PC-3 (cell line): Measurements from ENCODE around the gene CCNG2. TPM values are rescaled to one million over a fixed set of nuclear protein-coding genes. Genes with fewer than 3 reads are reported as not detected.

ENCODE experiments used
- ATAC-seq: fragments of 200-7000 bp; cut with Tn5 transposase; 2 replicates; pipeline ENCODE4 v1.9.1; 2020; ENCODE audit warnings: mild to moderate bottlenecking, moderate library complexity
- Bru-seq: library from RNA; stranded (reverse); fragments of 400-500 nt; gene quantifications from one replicate; lab custom pipeline; 2021; lab: Mats Ljungman, UMichigan
- BruChase-seq, 2 experiments: library from RNA; stranded (reverse); fragments of 400-500 nt; gene quantifications; one replicate each; lab custom pipeline; 2021; lab: Mats Ljungman, UMichigan
- BruUV-seq: library from RNA; stranded (reverse); fragments of 400-500 nt; replicated peaks from 2 replicates; lab custom pipeline; 2021; lab: Mats Ljungman, UMichigan
- CTCF ChIA-PET: fragments of 300-600 bp; sonication (Branson Sonifier 250); formaldehyde crosslinking; loops from one replicate; lab custom pipeline; 2022; ENCODE audit warnings: antibody characterized with exemption; lab: Charles Lee
- POLR2A ChIA-PET: fragments of 300-600 bp; sonication (Branson Sonifier 250); formaldehyde crosslinking; loops from one replicate; lab custom pipeline; 2022; ENCODE audit warnings: antibody characterized with exemption; ENCODE audit not compliant: unreplicated experiment; lab: Charles Lee
- DNase-seq: peaks from one replicate; pipeline ENCODE4 v3.0.0-alpha.2; 2015
- H2AFZ ChIP-seq: fragments of 300-600 bp; sonication (generic); 2 replicates; pipeline ENCODE4 v1.6.0; 2016; ENCODE audit warnings: antibody characterized with exemption, low read length
- H3F3A ChIP-seq: fragments of 300-600 bp; sonication (generic); one replicate; pipeline ENCODE4 v1.6.0; 2017; ENCODE audit warnings: antibody characterized with exemption, low read length, control low read depth, mild to moderate bottlenecking; ENCODE audit not compliant: unreplicated experiment
- H3K27ac ChIP-seq: fragments of 300-600 bp; sonication (generic); 2 replicates; pipeline ENCODE4 v1.5.1; 2016; ENCODE audit warnings: mild to moderate bottlenecking, low read length
- H3K27me3 ChIP-seq: fragments of 300-600 bp; sonication (generic); 2 replicates; pipeline ENCODE4 v1.6.1; 2016; ENCODE audit warnings: low read length, mixed read lengths
- H3K36me3 ChIP-seq: fragments of 300-600 bp; sonication (generic); 2 replicates; pipeline ENCODE4 v1.6.1; 2016; ENCODE audit warnings: low read depth, mixed run types, low read length, mixed read lengths
- H3K4me1 ChIP-seq: fragments of 300-600 bp; sonication (generic); 2 replicates; pipeline ENCODE4 v1.5.1; 2016; ENCODE audit warnings: low read length; ENCODE audit not compliant: insufficient read depth
- H3K4me2 ChIP-seq: fragments of 300-600 bp; sonication (generic); 2 replicates; pipeline ENCODE4 v1.6.0; 2016; ENCODE audit warnings: low read length
- H3K4me3 ChIP-seq: fragments of 300-600 bp; sonication (generic); 2 replicates; pipeline ENCODE4 v1.5.1; 2016; ENCODE audit warnings: mild to moderate bottlenecking, low read length, mixed read lengths
- H3K79me2 ChIP-seq: fragments of 300-600 bp; sonication (generic); 2 replicates; pipeline ENCODE4 v1.6.1; 2017; ENCODE audit warnings: low read length, mixed read lengths
- H3K9ac ChIP-seq: fragments of 300-600 bp; sonication (generic); 2 replicates; pipeline ENCODE4 v1.6.0; 2016; ENCODE audit warnings: mild to moderate bottlenecking, low read length
- H3K9me2 ChIP-seq: fragments of 300-600 bp; sonication (generic); replicated peaks from 2 replicates; pipeline ENCODE4 v1.6.1; 2016; ENCODE audit warnings: mixed run types, low read length, mixed read lengths
- H3K9me3 ChIP-seq: fragments of 300-600 bp; sonication (generic); 2 replicates; pipeline ENCODE4 v1.6.1; 2016; ENCODE audit warnings: low read length, mixed read lengths
- H4K20me1 ChIP-seq: fragments of 300-600 bp; sonication (generic); 2 replicates; pipeline ENCODE4 v1.6.1; 2016; ENCODE audit warnings: low read length, mixed read lengths
- EZH2 ChIP-seq: fragments of 300-600 bp; sonication (generic); IDR thresholded peaks from one replicate; pipeline ENCODE4 v1.6.1; 2017; ENCODE audit warnings: antibody characterized with exemption, mild to moderate bottlenecking, low read length; ENCODE audit not compliant: unreplicated experiment
- EZH2phosphoT487 ChIP-seq: fragments of 300-600 bp; sonication (generic); IDR thresholded peaks from 2 replicates; pipeline ENCODE4 v1.6.1; 2018; ENCODE audit warnings: mild to moderate bottlenecking, antibody characterized with exemption, low read length, borderline replicate concordance
- intact Hi-C: fragments of 100-400 bp; cut with micrococcal nuclease; formaldehyde crosslinking; loops from 2 replicates; pipeline ENCODE4 v1.9.0; 2023
- long read RNA-seq: library from polyadenylated mRNA; unstranded; transcript quantifications from one replicate; pipeline ENCODE4 v2.0.0, GENCODE V29; 2021; ENCODE audit not compliant: unreplicated experiment
- total RNA-seq: library from RNA; depleted of rRNA; stranded (reverse); fragments of >200 nt; gene quantifications from 2 replicates; pipeline ENCODE4 v1.2.3, GENCODE V29; 2014; rRNA removed
- TF ChIP-seq, protein P1 (sequence below): fragments of 300-600 bp; sonication (generic); conservative IDR thresholded peaks from 2 replicates; pipeline ENCODE4 v1.5.1; 2017; ENCODE audit warnings: antibody characterized with exemption, low read depth, mild to moderate bottlenecking, low read length

The CCNG2 gene
- total RNA-seq (7.7 and 8.0 TPM in 2 replicates), Bru-seq, nascent RNA (percentile 94 among the genes with signal in this experiment), BruChase-seq, experiment 1, labeled RNA remaining after a 6-hour chase (percentile 88 among the genes with signal in this experiment), BruChase-seq, experiment 2, labeled RNA remaining after a 2-hour chase (percentile 94 among the genes with signal in this experiment)
- long read RNA-seq, full-length matches to known transcripts = 174 of 233 reads
- long read RNA-seq, partial matches to known transcripts = 35 of 233 reads
- long read RNA-seq, other reads (novel, unspliced or antisense) = 24 of 233 reads

GRCh38 chr4:77156912-77157858, at the start of gene CCNG2:
CCNG2 (plus strand) TSS chr4:77157207; CDS start chr4:77158533, 1,326 bp downstream.
- intact Hi-C loops = loop anchor here (1.0 kb wide), 1 partner anchor 81 kb away; no protein-coding TSS in a partner anchor
- H4K20me1 ChIP-seq = no peaks in the 10 kb centered on the region
- H3K4me3 ChIP-seq = peak within 1 kb of the TSS; percentile 78
- peaks cover 22% of the 10 kb centered on the region for H3K79me2 ChIP-seq
- ATAC-seq (peak; percentile 7), DNase-seq (peak; percentile 68)
- ChIA-PET CTCF (interaction anchor here (0.6 kb wide), 1 partner anchor 36 kb away, joined by 3 read pairs; no protein-coding TSS in a partner anchor), POLR2A (interaction anchor here (0.5 to 0.7 kb wide), 3 partner anchors 62 to 88 kb away, joined by 3 to 5 read pairs (median 3); no protein-coding TSS in a partner anchor)
- H3K27ac ChIP-seq = peak within 1 kb of the TSS; percentile 53
- H3K4me2 ChIP-seq = peak within 1 kb of the TSS; percentile 98
- no peaks in the 10 kb centered on the region for H3K9me2 ChIP-seq
- TF ChIP-seq EZH2 = no peak
- H3K27me3 ChIP-seq = no peaks in the 10 kb centered on the region
- peaks cover 11% of the 10 kb centered on the region for H3K36me3 ChIP-seq
- H3K4me1 ChIP-seq = peaks cover 22% of the 10 kb centered on the region
- H2AFZ ChIP-seq = peak within 1 kb of the TSS; percentile 85
- H3F3A ChIP-seq = no peaks in the 10 kb centered on the region
- H3K9ac ChIP-seq = peak within 1 kb of the TSS; percentile 68
- H3K9me3 ChIP-seq = no peaks in the 10 kb centered on the region
- BruUV-seq = no TSS peak

DNA sequence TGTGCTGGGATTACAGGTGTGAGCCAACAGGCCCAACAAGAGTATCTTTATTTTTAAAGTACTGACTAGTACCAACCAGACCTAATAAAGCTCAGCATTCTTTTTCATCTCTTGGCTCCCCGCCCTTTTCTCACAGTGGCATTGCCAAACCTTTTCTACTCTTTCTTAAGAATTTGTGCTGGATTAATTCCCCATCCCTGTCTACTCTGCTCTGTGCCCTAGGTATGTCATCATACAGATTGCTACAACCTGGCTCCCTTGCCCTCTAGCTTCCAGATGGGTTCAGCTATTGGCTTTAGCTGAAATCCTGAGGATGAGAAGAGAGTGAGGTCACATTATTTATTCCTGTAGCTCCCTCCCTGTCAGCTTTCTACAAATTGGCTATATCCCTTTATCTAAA, 46.3 kb upstream of the CCNG2 start:
- CTCF ChIA-PET = no interaction called here
- H3K4me3 ChIP-seq = no peak overlapping the region

DNA sequence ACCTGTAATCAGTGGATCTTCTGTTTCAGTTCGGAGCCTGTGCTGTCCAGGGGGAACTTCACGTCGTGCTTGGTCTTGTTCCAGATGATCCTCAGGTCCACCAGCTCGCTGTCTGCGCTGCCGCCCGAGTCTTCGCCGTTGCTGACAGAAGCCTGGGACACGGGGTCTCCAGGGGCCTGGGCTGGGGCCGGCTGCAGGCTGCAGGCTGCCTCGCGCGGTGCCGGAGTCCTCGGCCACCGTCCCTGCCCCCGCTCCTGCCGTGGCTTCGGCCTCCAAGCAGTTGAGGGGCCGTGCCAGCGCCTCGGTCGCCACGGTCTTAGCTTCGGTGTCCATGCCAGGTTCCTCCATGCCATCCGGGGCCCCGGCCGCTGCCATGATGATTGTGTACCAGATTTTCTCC, 43.9 kb upstream of the CCNG2 start:
- no peaks in the 10 kb centered on the region for H3K27me3 ChIP-seq
- no peaks in the 10 kb centered on the region for H3K36me3 ChIP-seq
- no peak overlapping the region for H3K4me2 ChIP-seq
- H2AFZ ChIP-seq = no peak overlapping the region
- TF ChIP-seq, protein P1, sequence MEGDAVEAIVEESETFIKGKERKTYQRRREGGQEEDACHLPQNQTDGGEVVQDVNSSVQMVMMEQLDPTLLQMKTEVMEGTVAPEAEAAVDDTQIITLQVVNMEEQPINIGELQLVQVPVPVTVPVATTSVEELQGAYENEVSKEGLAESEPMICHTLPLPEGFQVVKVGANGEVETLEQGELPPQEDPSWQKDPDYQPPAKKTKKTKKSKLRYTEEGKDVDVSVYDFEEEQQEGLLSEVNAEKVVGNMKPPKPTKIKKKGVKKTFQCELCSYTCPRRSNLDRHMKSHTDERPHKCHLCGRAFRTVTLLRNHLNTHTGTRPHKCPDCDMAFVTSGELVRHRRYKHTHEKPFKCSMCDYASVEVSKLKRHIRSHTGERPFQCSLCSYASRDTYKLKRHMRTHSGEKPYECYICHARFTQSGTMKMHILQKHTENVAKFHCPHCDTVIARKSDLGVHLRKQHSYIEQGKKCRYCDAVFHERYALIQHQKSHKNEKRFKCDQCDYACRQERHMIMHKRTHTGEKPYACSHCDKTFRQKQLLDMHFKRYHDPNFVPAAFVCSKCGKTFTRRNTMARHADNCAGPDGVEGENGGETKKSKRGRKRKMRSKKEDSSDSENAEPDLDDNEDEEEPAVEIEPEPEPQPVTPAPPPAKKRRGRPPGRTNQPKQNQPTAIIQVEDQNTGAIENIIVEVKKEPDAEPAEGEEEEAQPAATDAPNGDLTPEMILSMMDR = no peak
- no peak for TF ChIP-seq EZH2
- no peak for TF ChIP-seq EZH2phosphoT487
- ATAC-seq = no peak
- no peak for DNase-seq
- H4K20me1 ChIP-seq = no peaks in the 10 kb centered on the region
- no TSS peak for BruUV-seq
- ChIA-PET POLR2A (no interaction called here), CTCF (no interaction called here)
- no peak overlapping the region for H3K4me3 ChIP-seq
- H3K27ac ChIP-seq = no peak overlapping the region
- intact Hi-C loops = no loop called here
- no peak overlapping the region for H3K9ac ChIP-seq
- no peaks in the 10 kb centered on the region for H3K4me1 ChIP-seq
- H3K9me3 ChIP-seq = no peaks in the 10 kb centered on the region
- H3F3A ChIP-seq = no peaks in the 10 kb centered on the region
- H3K79me2 ChIP-seq = no peaks in the 10 kb centered on the region
- no peaks in the 10 kb centered on the region for H3K9me2 ChIP-seq

More for the DNA sequence above, 46.3 kb upstream of the CCNG2 start:
- H3K79me2 ChIP-seq = no peaks in the 10 kb centered on the region
- TF ChIP-seq EZH2phosphoT487 = no peak
- no peak for TF ChIP-seq EZH2
- TF ChIP-seq, protein P1 = no peak
- no peaks in the 10 kb centered on the region for H3K27me3 ChIP-seq
- H3K9me2 ChIP-seq = no peaks in the 10 kb centered on the region
- DNase-seq = no peak
- H3K9ac ChIP-seq = no peak overlapping the region
- H2AFZ ChIP-seq = no peak overlapping the region
- H3K9me3 ChIP-seq = no peaks in the 10 kb centered on the region
- no peak for ATAC-seq
- POLR2A ChIA-PET = no interaction called here
- intact Hi-C loops = no loop called here
- no peaks in the 10 kb centered on the region for H3F3A ChIP-seq
- no TSS peak for BruUV-seq
- H3K4me1 ChIP-seq = no peaks in the 10 kb centered on the region
- H4K20me1 ChIP-seq = no peaks in the 10 kb centered on the region
- H3K4me2 ChIP-seq = no peak overlapping the region
- no peak overlapping the region for H3K27ac ChIP-seq
- H3K36me3 ChIP-seq = no peaks in the 10 kb centered on the region
